Hypothalamus (tissue), 51 donors: Measurements from ENCODE around the gene SERPINB1.
"Not testable (repeated sequence)": the region's sequence is repeated elsewhere in the genome, so short reads cannot be mapped to it uniquely, and the experiment has no call there.

Experiments
- DNase-seq, 51 donors: peaks; one replicate each; lab custom pipeline; 2025; lab: John Stamatoyannopoulos, UW

Gene SERPINB1

GRCh38 chr6:2841264-2842138, at the start of gene SERPINB1:
Gene SERPINB1 (minus strand): TSS chr6:2841863. CDS start chr6:2840586, 1,277 bp downstream.
- peak in 43 of 51 donors; percentile 25 to 81 (median 61) for DNase-seq

GRCh38 chr6:2890976-2891767, 49.5 kb upstream of the SERPINB1 start:
- peak in 1 of 51 donors; percentile 11 for DNase-seq

DNA sequence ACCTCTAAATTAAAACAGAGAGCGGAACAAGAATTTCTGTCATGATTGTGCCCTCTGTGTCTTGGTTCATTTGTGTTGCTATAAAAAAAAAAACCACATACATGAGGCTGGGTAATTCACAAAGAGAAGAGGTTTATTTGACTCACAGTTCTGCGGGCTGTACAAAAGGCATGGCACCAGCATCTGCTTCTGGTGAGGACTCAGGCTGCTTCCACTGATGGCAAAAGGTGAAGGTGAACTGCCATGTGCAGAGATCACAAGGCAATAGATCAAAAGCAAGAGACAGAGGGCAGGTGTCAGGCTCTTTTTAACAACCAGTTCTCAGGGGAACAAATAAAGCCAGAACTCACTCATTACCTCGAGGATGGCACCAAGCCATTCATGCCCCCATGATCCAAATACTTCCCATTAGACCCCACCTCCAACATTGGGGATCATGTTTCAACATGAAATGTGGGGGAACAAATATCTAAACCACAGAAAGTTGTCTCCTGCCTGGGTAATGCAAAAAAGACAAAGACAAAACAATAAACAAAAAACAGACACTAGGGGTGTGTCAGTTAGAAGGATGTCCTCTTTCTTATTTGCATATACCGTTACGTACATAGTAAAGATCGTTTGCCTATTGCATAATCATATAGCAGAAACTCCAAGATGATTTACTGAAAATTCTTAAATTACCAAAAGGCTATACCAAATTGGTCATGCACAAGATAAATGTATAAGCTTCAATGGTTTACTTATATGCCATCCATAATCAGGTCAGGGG, 44.5 kb upstream of the SERPINB1 start:
- DNase-seq, result no peak

- no peak for DNase-seq
Measured at GRCh38 chr6:2884804-2885203, 43.1 kb upstream of the SERPINB1 start.

DNA sequence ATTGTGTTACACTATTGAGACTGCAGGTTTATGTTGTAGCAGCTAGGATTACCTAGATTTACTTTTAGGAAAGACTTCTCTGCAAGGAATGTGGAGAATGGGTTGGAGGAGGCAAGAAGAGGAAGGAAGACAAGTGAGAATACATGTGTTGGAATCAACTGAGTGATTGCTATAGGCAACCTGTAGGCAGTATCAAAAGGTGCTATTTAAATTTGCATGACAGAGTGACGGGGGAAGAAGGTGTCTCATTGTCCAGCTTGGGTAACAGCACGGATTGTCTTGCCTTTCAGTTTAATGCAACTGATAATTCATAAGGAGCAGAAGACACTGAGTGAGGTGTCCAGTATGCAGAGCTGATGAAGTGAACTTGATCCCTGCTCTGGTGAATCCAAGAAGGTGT, 42.0 kb upstream of the SERPINB1 start:
- no peak for DNase-seq

DNA sequence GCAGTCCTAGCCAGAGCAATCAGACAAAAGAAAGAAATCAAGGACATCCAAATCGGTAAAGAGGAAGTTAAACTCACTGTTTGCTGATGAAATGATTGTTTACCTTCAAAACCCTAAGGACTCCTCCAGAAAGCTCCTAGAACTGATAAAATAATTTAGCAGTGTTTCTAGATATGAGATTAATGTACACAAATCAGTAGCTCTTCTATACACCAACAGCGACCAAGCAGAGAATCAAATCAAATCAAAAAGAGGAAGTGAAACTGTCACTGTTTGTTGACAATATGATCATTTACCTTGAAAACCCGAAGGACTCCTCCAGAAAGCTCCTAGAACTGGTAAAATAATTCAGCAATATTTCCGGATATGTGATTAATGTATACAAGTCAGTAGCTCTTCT, 39.8 kb upstream of the SERPINB1 start:
- DNase-seq, result no peak

DNA sequence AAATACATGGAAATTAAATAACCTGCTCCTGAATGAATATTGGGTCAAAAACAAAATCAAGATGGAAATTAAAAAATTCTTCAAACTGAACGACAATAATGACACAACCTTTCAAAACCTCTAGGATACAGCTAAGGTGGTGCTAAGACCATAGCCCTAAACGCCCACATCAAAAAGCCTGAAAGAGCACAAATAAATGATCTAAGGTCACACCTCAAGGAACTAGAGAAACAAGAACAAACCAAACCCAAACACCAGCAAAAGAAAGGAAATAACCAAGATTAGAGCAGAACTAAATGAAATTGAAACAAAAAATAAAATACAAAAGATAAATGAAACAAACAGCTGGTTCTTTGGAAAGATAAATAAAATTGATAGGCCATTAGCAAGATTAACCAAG, 38.5 kb upstream of the SERPINB1 start:
- DNase-seq, result not testable (repeated sequence)

- no peak for DNase-seq
Measured at GRCh38 chr6:2877960-2878359, 36.3 kb upstream of the SERPINB1 start.

DNA sequence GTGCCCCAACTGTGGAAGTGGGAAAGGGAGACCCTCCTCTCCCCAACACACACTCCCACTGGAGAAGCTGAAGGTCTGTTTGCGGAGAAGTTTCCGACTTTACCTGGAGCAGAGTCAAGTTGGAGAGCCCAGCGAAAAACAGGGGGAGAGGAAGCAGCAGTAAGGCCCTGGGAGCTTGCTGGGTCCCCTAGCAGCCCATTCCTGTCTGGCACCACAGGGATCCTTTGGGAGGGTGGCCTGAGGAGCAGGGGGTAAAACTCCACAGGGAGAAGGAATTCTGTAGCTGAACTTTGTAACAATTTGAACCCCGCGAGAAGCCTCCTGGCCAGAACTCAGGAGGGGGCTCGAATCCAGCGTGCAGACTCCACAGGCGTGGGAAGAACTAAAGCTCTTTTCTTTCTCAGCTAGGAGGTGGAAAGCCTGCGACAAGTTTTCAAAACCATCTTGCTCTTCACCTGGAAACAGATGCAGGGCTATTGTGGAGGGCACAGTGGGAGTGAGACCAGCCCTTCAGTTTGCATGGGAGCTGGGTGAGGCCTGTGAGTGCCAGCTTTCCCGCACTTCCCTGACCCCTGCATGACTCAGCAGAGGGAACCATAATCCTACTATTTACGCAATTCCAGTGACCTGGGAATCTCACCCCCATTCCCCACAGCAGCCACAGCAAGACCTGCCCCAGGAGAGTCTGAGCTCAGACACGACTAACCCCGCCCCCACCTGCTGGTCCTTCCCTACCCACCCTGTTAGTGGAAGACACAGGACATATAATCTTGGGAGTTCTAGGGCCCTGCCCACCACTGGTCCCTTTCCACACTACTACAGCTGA, 35.6 kb upstream of the SERPINB1 start:
- DNase-seq, result no peak

GRCh38 chr6:2876210-2877056, 34.8 kb upstream of the SERPINB1 start:
- DNase-seq, result peak in 23 of 51 donors; percentile 20 to 53 (median 27)

DNA sequence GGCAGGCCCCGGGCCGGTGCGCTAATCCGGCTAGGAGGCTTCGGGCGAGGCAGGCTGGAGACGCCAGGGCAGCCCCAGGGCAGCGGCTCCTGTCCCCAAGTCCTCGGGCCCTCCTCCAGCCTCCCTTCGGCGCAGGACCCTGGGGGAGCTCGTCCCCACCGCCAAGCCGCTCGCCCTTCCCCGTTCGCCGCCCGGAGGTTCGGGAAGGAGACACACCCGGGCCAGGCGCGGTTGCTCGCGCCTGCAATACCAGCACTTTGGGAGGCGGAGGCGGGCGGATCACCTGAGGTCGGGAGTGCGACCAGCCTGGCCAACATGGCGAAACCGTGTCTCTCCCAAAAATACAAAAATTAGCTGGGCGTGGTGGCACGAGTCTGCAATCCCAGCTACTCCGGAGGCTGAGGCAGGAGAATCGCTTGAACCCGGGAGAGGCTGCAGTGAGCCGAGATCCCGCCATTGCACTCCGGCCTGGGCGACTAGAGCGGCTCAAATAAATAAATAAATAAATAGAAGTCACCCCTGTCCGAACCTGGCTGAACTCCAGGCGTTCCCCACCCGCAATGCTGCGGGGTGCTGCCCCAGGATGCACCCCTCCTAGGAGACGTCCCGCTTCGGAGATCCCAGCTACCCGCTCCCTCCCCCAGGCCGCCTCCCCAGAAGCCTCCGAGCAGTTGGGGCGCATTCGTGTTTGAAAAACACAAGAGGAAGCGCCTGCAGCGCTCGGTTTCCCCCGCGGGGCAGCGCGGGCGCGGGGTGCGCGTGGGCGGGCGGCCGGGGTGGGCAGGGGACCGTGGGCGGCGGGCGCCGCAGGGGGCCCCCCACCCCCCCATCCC, 33.9 kb upstream of the SERPINB1 start:
- peak in 8 of 51 donors; percentile 20 to 45 (median 34) for DNase-seq

GRCh38 chr6:2873643-2874042, 32.0 kb upstream of the SERPINB1 start:
- DNase-seq, result no peak

GRCh38 chr6:2872423-2873358, 31.0 kb upstream of the SERPINB1 start:
- no peak for DNase-seq

GRCh38 chr6:2871953-2872352, 30.3 kb upstream of the SERPINB1 start:
- no peak for DNase-seq

GRCh38 chr6:2871102-2871501, 29.4 kb upstream of the SERPINB1 start:
- DNase-seq, result no peak

GRCh38 chr6:2870046-2870636, 28.5 kb upstream of the SERPINB1 start:
- no peak for DNase-seq

DNA sequence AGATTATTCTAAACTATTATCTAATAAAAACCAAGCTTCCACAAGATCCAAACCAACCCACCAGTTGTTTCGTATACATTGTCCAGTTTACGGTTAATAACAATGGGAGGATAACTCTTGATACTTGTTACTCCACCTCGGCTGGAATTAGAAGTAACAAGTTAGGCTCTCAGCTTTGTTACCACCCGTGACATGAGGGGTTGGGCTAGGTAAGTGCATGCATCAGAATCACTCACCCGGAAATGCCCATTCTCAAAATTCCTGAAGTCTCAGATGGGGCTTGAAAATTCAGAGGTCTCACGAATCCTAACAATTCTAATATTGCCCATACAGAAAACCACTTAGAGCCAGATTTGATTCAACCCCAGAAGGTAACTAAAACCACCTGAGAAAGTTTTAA, 27.0 kb upstream of the SERPINB1 start:
- no peak for DNase-seq
